DOHH2 (cell line): ENCODE measurements around the gene SREK1IP1.

ENCODE experiments used
- H3F3A ChIP-seq: fragments of 200-600 bp; sonication (generic), shearing (Covaris generic); 2 replicates; pipeline ENCODE4 v1.6.0; 2016; ENCODE audit warnings: antibody characterized with exemption, mild to moderate bottlenecking; ENCODE audit not compliant: control insufficient read depth, insufficient read depth
- H3K27ac ChIP-seq: fragments of 200-600 bp; sonication (generic); 2 replicates; pipeline ENCODE4 v1.5.1; 2014; ENCODE audit warnings: low read depth, mild to moderate bottlenecking, low read length, moderate library complexity
- H3K27me3 ChIP-seq: fragments of 200-600 bp; sonication (generic); 2 replicates; pipeline ENCODE4 v1.6.1; 2014; ENCODE audit warnings: mild to moderate bottlenecking, low read length, mixed read lengths; ENCODE audit not compliant: control insufficient read depth
- H3K36me3 ChIP-seq: fragments of 200-600 bp; sonication (generic); 2 replicates; pipeline ENCODE4 v1.6.1; 2014; ENCODE audit warnings: mild to moderate bottlenecking, low read length, moderate library complexity, mixed read lengths; ENCODE audit not compliant: control insufficient read depth
- H3K4me1 ChIP-seq: fragments of 200-600 bp; sonication (generic); 2 replicates; pipeline ENCODE4 v1.6.1; 2014; ENCODE audit warnings: mild to moderate bottlenecking, low read length, mixed read lengths; ENCODE audit not compliant: control insufficient read depth
- H3K4me2 ChIP-seq: fragments of 200-600 bp; sonication (generic); 2 replicates; pipeline ENCODE4 v1.6.0; 2014; ENCODE audit warnings: mild to moderate bottlenecking, low read length, moderate library complexity
- H3K4me3 ChIP-seq: fragments of 200-600 bp; sonication (generic); 2 replicates; pipeline ENCODE4 v1.5.1; 2014; ENCODE audit warnings: mild to moderate bottlenecking, low read length, mixed read lengths
- H3K79me2 ChIP-seq: fragments of 200-600 bp; sonication (generic); 2 replicates; pipeline ENCODE4 v1.6.1; 2014; ENCODE audit warnings: mild to moderate bottlenecking, low read length, mixed read lengths; ENCODE audit not compliant: control insufficient read depth
- H3K9me2 ChIP-seq: fragments of 200-600 bp; sonication (generic); replicated peaks from 2 replicates; pipeline ENCODE4 v1.6.1; 2014; ENCODE audit warnings: mild to moderate bottlenecking, low read length, mixed read lengths; ENCODE audit not compliant: control insufficient read depth
- H3K9me3 ChIP-seq: fragments of 200-600 bp; sonication (generic); 2 replicates; pipeline ENCODE4 v1.6.1; 2014; ENCODE audit warnings: antibody characterized with exemption, low read length, mixed read lengths; ENCODE audit not compliant: control insufficient read depth, insufficient read depth
- H4K20me1 ChIP-seq: fragments of 200-600 bp; sonication (generic); 2 replicates; pipeline ENCODE4 v1.6.0; 2014; ENCODE audit warnings: low read depth, mild to moderate bottlenecking, antibody characterized with exemption, low read length, moderate library complexity; ENCODE audit not compliant: control insufficient read depth, insufficient read depth
- EZH2phosphoT487 ChIP-seq: fragments of 200-600 bp; sonication (generic); IDR thresholded peaks from 2 replicates; pipeline ENCODE4 v1.6.1; 2017; ENCODE audit warnings: borderline replicate concordance, mild to moderate bottlenecking, antibody characterized with exemption, low read length, moderate library complexity, mixed read lengths
- TF ChIP-seq, protein P1 (sequence below): fragments of 200-600 bp; sonication (generic); IDR thresholded peaks from one replicate; pipeline ENCODE4 v1.5.1; 2014; ENCODE audit warnings: antibody characterized with exemption, mild to moderate bottlenecking, low read depth, low read length; ENCODE audit not compliant: poor library complexity, severe bottlenecking

The SREK1IP1 gene

GRCh38 chr5:64773533-64773932 is 5.0 kb upstream of the SREK1IP1 start:
- Histone ChIP-seq H3K36me3 (peaks cover 8% of the 10 kb centered on the region), H3K9me3 (no peaks in the 10 kb centered on the region), H3F3A (no peaks in the 10 kb centered on the region; the same call in 1 of the 2 replicates), H3K4me3 (no peak overlapping the region), H3K4me2 (no peak overlapping the region), H4K20me1 (no peaks in the 10 kb centered on the region), H3K27me3 (no peaks in the 10 kb centered on the region), H3K4me1 (peaks cover 18% of the 10 kb centered on the region), H3K79me2 (peaks cover 41% of the 10 kb centered on the region), H3K27ac (no peak overlapping the region), H3K9me2 (no peaks in the 10 kb centered on the region)
- TF ChIP-seq, protein P1, sequence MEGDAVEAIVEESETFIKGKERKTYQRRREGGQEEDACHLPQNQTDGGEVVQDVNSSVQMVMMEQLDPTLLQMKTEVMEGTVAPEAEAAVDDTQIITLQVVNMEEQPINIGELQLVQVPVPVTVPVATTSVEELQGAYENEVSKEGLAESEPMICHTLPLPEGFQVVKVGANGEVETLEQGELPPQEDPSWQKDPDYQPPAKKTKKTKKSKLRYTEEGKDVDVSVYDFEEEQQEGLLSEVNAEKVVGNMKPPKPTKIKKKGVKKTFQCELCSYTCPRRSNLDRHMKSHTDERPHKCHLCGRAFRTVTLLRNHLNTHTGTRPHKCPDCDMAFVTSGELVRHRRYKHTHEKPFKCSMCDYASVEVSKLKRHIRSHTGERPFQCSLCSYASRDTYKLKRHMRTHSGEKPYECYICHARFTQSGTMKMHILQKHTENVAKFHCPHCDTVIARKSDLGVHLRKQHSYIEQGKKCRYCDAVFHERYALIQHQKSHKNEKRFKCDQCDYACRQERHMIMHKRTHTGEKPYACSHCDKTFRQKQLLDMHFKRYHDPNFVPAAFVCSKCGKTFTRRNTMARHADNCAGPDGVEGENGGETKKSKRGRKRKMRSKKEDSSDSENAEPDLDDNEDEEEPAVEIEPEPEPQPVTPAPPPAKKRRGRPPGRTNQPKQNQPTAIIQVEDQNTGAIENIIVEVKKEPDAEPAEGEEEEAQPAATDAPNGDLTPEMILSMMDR = no peak
- no peak for TF ChIP-seq EZH2phosphoT487

DNA sequence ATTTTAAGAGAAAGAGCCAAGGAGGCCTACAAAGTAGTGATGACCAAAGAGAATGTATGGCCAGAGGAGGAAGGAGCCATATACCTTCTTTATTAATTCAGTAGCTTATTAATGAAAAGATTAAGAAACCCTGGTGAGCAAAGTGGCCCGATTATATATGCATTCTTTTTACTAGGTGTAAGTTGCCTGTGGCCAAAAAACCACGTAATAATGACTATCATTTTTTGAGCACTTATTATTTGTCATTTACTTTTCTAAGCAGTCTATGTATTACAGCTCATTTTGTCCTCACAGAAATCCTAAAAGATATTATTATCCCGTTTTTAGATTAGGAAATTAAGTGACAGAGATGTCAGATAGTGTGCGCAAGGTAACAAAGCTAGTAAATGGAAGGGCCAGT is 3.2 kb upstream of the SREK1IP1 start:
- Histone ChIP-seq H3K79me2 (peaks cover 58% of the 10 kb centered on the region), H4K20me1 (no peaks in the 10 kb centered on the region), H3K4me3 (no peak overlapping the region), H3K27me3 (no peaks in the 10 kb centered on the region), H3F3A (no peaks in the 10 kb centered on the region; the same call in 1 of the 2 replicates), H3K36me3 (peaks cover 12% of the 10 kb centered on the region), H3K27ac (no peak overlapping the region), H3K4me1 (peaks cover 28% of the 10 kb centered on the region), H3K9me2 (no peaks in the 10 kb centered on the region), H3K9me3 (no peaks in the 10 kb centered on the region), H3K4me2 (no peak overlapping the region)
- no peak for TF ChIP-seq EZH2phosphoT487
- TF ChIP-seq, protein P1 = no peak

DNA sequence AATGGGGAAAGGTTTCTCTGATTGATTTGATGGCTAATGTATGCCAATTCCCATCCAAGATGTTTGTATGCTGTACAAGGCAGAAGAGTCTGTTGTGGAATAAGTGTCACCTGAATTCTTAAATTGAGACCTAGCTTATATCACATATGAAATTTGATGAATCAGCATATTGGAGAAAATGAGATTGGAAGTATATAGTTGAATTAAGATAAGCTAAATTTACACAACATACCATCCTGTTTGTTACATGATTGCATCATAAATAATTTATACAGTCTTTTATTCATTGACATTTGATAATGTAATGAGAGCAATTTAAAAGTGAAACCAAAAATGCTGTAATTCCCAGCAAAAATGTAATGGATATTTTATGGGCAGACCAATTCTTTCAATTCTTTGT is 1.4 kb upstream of the SREK1IP1 start:
- Histone ChIP-seq H3K79me2 (peaks cover 77% of the 10 kb centered on the region), H3K9me3 (no peaks in the 10 kb centered on the region), H3K4me1 (peaks cover 34% of the 10 kb centered on the region), H3K36me3 (peaks cover 23% of the 10 kb centered on the region), H3F3A (no peaks in the 10 kb centered on the region), H3K27me3 (no peaks in the 10 kb centered on the region), H3K9me2 (no peaks in the 10 kb centered on the region), H3K4me2 (peak overlapping the region; percentile 99), H4K20me1 (peaks cover 3% of the 10 kb centered on the region; the same call in 1 of the 2 replicates), H3K27ac (no peak overlapping the region), H3K4me3 (peak overlapping the region; percentile 86)
- no peak for TF ChIP-seq EZH2phosphoT487
- TF ChIP-seq, protein P1 = no peak

DNA sequence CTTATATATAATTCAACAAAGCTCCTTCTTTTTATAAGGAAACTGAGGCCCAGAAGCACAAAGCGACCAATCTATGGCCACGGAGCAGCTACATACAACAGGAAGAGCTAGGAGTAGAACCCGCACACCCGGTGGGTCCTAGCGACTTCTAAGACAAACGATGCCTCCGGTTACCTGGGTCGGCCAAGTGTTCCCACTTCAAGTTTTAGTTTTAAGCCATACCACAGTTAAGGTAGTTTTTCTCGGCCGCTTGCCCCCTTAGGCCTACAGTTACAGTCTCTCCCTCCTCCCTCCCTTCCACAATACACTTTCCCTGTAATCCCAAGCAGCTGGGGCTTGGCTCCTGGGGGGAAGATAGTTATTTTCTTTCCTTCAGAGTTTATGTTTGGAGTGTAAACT is 533 bp downstream of the SREK1IP1 start:
- Histone ChIP-seq H3K36me3 (peaks cover 37% of the 10 kb centered on the region), H3K4me3 (peak overlapping the region; percentile 86), H3K4me1 (peaks cover 26% of the 10 kb centered on the region), H3K27me3 (no peaks in the 10 kb centered on the region), H3K4me2 (peak overlapping the region; percentile 99), H3K9me3 (no peaks in the 10 kb centered on the region), H4K20me1 (peaks cover 3% of the 10 kb centered on the region; the same call in 1 of the 2 replicates), H3K27ac (peak overlapping the region; percentile 49), H3K79me2 (peaks cover 85% of the 10 kb centered on the region), H3F3A (no peaks in the 10 kb centered on the region), H3K9me2 (no peaks in the 10 kb centered on the region)
- no peak for TF ChIP-seq EZH2phosphoT487
- TF ChIP-seq, protein P1 = no peak
